Stimulated activated naive CD8-positive, alpha-beta T cell treated with anti-CD3 and anti-CD28 coated beads, Interleukin-15, Interleukin-2, amounts not matched to agents 100 ng/mL and 50 ng/mL, for 24 hours (primary cell): Measurements from ENCODE around the gene SLC38A1.
"Not testable (repeated sequence)": the region's sequence is repeated elsewhere in the genome, so short reads cannot be mapped to it uniquely, and the experiment has no call there.

Experiments used
- H3K27ac Mint-ChIP-seq: one replicate; pipeline ENCODE4 v1.8.0; 2021; ENCODE audit warnings: mild to moderate bottlenecking, mixed read lengths
- H3K27me3 Mint-ChIP-seq: one replicate; pipeline ENCODE4 v1.8.0; 2021; ENCODE audit warnings: mixed read lengths
- H3K36me3 Mint-ChIP-seq: one replicate; pipeline ENCODE4 v1.8.0; 2021; ENCODE audit warnings: low read depth, mixed read lengths
- H3K4me1 Mint-ChIP-seq: one replicate; pipeline ENCODE4 v1.8.0; 2021; ENCODE audit warnings: low read depth, mixed read lengths
- H3K4me3 Mint-ChIP-seq: one replicate; pipeline ENCODE4 v1.8.0; 2021; ENCODE audit warnings: mild to moderate bottlenecking, mixed read lengths
- H3K9me3 Mint-ChIP-seq: one replicate; pipeline ENCODE4 v1.8.0; 2021; ENCODE audit warnings: mixed read lengths

The SLC38A1 gene

DNA sequence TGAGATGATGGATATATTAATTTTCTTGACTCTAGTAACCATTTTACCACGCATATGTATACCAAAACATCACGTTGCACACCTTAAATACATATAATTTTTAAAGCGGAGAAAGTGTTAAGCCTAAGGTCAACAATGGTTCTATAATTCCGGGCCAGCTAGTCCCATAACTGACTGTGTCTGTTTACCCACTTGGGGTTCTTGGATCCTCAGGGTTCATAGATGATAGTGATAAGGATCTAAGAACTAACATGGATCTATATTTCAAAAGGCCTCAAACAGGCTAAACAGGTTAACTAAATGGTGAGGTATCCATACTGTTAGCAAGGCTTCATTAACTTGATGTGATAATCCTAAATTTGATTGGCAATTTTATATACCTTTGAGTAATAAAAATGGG, 9.8 kb downstream of the SLC38A1 start:
- Mint-ChIP-seq H3K4me1 (peaks cover 66% of the 10 kb centered on the region), H3K36me3 (peaks cover 52% of the 10 kb centered on the region), H3K4me3 (no peak overlapping the region), H3K27ac (no peak overlapping the region), H3K9me3 (no peaks in the 10 kb centered on the region), H3K27me3 (no peaks in the 10 kb centered on the region)

GRCh38 chr12:46258129-46258528, 10.7 kb downstream of the SLC38A1 start:
- peaks cover 66% of the 10 kb centered on the region for H3K4me1 Mint-ChIP-seq
- peaks cover 54% of the 10 kb centered on the region for H3K36me3 Mint-ChIP-seq
- no peaks in the 10 kb centered on the region for H3K27me3 Mint-ChIP-seq
- peak overlapping the region; percentile 2 for H3K4me3 Mint-ChIP-seq
- H3K27ac Mint-ChIP-seq = peak overlapping the region; percentile 62
- no peaks in the 10 kb centered on the region for H3K9me3 Mint-ChIP-seq

- peaks cover 65% of the 10 kb centered on the region for H3K4me1 Mint-ChIP-seq
- H3K27ac Mint-ChIP-seq = peak overlapping the region; percentile 86
- no peaks in the 10 kb centered on the region for H3K9me3 Mint-ChIP-seq
- H3K4me3 Mint-ChIP-seq = peak overlapping the region; percentile 5
- H3K36me3 Mint-ChIP-seq = peaks cover 58% of the 10 kb centered on the region
- no peaks in the 10 kb centered on the region for H3K27me3 Mint-ChIP-seq
Observed at GRCh38 chr12:46256942-46257341, 11.9 kb downstream of the SLC38A1 start.

- peaks cover 15% of the 10 kb centered on the region for H3K9me3 Mint-ChIP-seq
- H3K27me3 Mint-ChIP-seq = no peaks in the 10 kb centered on the region
- H3K27ac Mint-ChIP-seq = no peak overlapping the region
- peaks cover 92% of the 10 kb centered on the region for H3K4me1 Mint-ChIP-seq
- peaks cover 91% of the 10 kb centered on the region for H3K36me3 Mint-ChIP-seq
- no peak overlapping the region for H3K4me3 Mint-ChIP-seq
Observed at GRCh38 chr12:46253544-46254162, 15.2 kb downstream of the SLC38A1 start.

DNA sequence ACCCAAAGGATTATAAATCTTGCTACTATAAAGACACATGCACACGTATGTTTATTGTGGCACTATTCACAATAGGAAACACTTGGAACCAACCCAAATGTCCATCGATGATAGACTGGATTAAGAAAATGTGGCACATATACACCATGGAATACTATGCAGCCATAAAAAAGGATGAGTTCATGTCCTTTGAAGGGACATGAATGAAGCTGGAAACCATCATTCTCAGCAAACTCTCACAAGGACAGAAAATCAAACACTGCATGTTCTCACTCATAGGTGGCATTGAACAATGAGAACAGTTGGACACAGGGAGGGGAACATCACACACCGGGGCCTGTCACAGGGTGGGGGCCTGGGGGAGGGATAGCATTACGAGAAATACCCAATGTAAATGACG, 16.8 kb downstream of the SLC38A1 start:
- H3K4me3 Mint-ChIP-seq = not testable (repeated sequence)

DNA sequence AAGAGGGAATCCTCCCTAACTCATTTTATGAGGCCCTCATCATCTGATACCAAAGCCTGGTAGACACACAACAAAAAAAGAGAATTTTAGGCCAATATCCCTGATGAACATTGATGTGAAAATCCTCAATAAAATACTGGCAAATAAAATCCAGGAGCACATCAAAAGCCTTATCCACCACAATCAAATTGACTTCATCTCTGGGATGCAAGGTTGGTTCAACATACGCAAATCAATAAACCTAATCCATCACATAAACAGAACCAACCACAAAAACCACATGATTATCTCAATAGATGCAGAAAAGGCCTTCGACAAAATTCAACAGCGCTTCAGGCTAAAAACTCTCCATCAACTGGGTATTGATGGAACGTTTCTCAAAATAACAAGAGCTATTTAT, 18.9 kb downstream of the SLC38A1 start:
- Mint-ChIP-seq H3K36me3 (peaks cover 96% of the 10 kb centered on the region), H3K9me3 (peaks cover 30% of the 10 kb centered on the region), H3K4me1 (peaks cover 93% of the 10 kb centered on the region), H3K4me3 (peak overlapping the region; percentile 42), H3K27ac (peak overlapping the region; percentile 83)
- H3K27me3 Mint-ChIP-seq = not testable (repeated sequence)

More for the DNA sequence above, 16.8 kb downstream of the SLC38A1 start:
- not testable (repeated sequence) for H3K27me3 Mint-ChIP-seq, H3K27ac Mint-ChIP-seq
- peaks cover 94% of the 10 kb centered on the region for H3K36me3 Mint-ChIP-seq
- H3K9me3 Mint-ChIP-seq = peaks cover 30% of the 10 kb centered on the region
- peaks cover 93% of the 10 kb centered on the region for H3K4me1 Mint-ChIP-seq

DNA sequence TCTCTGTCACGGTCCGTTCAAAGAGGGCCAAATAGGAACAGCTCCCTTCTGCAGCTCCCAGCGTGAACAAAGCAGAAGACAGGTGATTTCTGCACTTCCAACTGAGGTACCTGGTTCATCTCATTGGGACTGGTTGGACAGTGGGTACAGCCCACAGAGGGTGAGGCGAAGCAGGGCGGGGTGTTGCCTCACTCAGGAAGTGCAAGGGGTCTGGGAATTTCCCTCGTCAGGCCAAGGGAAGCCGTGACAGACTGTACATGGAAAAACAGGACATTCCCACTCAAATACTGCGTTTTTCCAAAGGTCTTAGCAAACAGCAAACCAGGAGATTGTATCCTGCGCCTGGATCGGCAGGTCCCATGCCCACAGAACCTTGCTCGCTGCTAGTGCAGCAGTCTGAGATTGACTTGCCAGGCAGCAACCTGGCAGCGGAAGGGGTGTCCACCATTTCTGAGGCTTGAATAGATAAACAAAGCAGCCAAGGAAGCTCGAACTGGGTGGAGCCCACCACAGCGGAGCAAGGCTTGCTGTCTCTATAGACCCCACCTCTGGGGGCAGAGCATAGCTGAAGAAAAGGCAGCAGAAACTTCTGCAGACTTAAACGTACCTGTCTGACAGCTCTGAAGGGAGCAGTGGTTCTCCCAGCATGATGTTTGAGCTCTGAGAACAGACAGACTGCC, 22.7 kb downstream of the SLC38A1 start:
- Mint-ChIP-seq H3K36me3 (peaks cover 94% of the 10 kb centered on the region), H3K9me3 (peaks cover 30% of the 10 kb centered on the region), H3K4me3 (peak overlapping the region; percentile 11), H3K4me1 (peaks cover 99% of the 10 kb centered on the region), H3K27me3 (no peaks in the 10 kb centered on the region), H3K27ac (peak overlapping the region; percentile 74)

GRCh38 chr12:46244997-46245396, 23.8 kb downstream of the SLC38A1 start:
- no peak overlapping the region for H3K4me3 Mint-ChIP-seq
- peaks cover 94% of the 10 kb centered on the region for H3K36me3 Mint-ChIP-seq
- peak overlapping the region; percentile 74 for H3K27ac Mint-ChIP-seq
- H3K9me3 Mint-ChIP-seq = peaks cover 20% of the 10 kb centered on the region
- no peaks in the 10 kb centered on the region for H3K27me3 Mint-ChIP-seq
- H3K4me1 Mint-ChIP-seq = peaks cover 99% of the 10 kb centered on the region

GRCh38 chr12:46244273-46244915, 24.4 kb downstream of the SLC38A1 start:
- H3K9me3 Mint-ChIP-seq = peaks cover 20% of the 10 kb centered on the region
- peak overlapping the region; percentile 54 for H3K27ac Mint-ChIP-seq
- peaks cover 94% of the 10 kb centered on the region for H3K36me3 Mint-ChIP-seq
- peaks cover 99% of the 10 kb centered on the region for H3K4me1 Mint-ChIP-seq
- no peaks in the 10 kb centered on the region for H3K27me3 Mint-ChIP-seq
- H3K4me3 Mint-ChIP-seq = no peak overlapping the region

DNA sequence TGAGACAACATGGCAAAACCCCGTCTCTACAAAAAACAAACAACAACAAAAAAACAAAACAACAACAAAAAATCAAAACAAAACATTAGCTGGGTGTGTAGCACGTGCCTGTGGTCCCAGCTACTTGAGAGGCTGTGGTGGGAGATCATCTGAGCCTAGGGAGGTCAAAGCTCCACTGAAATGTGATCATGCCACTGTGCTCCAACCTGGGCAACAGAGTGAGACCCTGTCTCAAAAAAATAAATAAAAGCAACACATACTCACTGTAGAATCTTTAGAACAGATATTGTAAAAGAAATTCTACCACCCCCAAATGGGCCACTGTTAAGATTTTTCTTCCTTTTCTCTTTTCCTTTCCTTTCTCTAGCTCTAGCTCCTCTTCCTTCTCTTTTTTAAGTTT, 26.3 kb downstream of the SLC38A1 start:
- H3K27ac Mint-ChIP-seq = peak overlapping the region; percentile 63
- H3K9me3 Mint-ChIP-seq = peaks cover 6% of the 10 kb centered on the region
- H3K4me1 Mint-ChIP-seq = peaks cover 97% of the 10 kb centered on the region
- H3K36me3 Mint-ChIP-seq = peaks cover 90% of the 10 kb centered on the region
- H3K27me3 Mint-ChIP-seq = no peaks in the 10 kb centered on the region
- H3K4me3 Mint-ChIP-seq = no peak overlapping the region

DNA sequence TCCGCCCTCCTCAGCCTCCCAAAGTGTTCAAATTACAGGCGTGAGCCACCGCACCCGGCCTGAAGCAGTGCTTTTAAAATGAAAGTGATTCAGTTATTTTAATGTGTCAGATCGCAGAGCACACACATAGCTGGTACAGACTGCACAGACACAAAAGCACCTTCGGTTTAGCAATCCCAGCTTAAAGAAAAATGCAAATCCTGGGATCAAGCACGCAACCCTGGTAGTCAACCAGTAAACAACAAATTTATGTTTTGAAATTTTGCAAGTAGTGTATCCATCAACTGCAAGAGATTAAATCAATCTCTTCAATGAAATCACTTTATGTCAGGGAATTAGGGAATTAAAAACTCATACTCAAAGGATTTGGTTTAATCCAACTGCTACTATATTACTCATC, 28.4 kb downstream of the SLC38A1 start:
- H3K4me1 Mint-ChIP-seq = peaks cover 96% of the 10 kb centered on the region
- no peak overlapping the region for H3K4me3 Mint-ChIP-seq
- H3K9me3 Mint-ChIP-seq = no peaks in the 10 kb centered on the region
- H3K27ac Mint-ChIP-seq = no peak overlapping the region
- no peaks in the 10 kb centered on the region for H3K27me3 Mint-ChIP-seq
- H3K36me3 Mint-ChIP-seq = peaks cover 93% of the 10 kb centered on the region

- peaks cover 91% of the 10 kb centered on the region for H3K36me3 Mint-ChIP-seq
- no peak overlapping the region for H3K4me3 Mint-ChIP-seq
- H3K27ac Mint-ChIP-seq = peak overlapping the region; percentile 71
- no peaks in the 10 kb centered on the region for H3K27me3 Mint-ChIP-seq
- no peaks in the 10 kb centered on the region for H3K9me3 Mint-ChIP-seq
- H3K4me1 Mint-ChIP-seq = peaks cover 93% of the 10 kb centered on the region
Observed at GRCh38 chr12:46238821-46239220, 30.0 kb downstream of the SLC38A1 start.

DNA sequence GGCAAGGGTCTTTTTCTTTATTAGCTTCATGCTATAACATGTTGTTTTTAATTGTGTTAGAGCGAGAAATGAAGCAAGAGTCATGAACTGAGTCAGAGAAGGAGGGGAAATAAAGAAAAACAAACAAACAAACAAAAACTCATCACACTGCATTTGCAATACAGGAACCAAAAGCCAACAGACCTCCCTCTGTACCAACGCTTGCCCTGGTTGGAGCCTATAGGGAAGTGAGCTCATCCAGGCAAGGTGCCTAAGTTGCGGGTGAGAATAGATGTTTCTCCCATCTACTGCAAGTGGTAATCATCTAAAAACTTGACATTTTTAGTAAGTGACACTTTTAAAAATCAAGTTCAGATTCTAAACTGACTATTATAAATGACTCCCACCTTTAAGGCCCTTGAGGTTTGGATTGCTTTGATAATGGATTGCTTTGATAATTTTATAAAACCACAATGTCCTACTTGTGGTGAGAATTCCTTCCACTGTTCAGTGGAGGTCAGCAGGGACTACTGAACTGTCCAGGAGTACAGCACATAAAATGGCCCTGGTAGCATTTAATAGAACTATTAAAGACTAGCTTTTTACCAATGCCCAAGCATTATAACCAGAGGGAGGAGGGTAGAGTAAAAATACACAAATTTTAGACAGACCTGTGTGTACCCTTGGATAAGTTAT, 31.3 kb downstream of the SLC38A1 start:
- no peak overlapping the region for H3K4me3 Mint-ChIP-seq

DNA sequence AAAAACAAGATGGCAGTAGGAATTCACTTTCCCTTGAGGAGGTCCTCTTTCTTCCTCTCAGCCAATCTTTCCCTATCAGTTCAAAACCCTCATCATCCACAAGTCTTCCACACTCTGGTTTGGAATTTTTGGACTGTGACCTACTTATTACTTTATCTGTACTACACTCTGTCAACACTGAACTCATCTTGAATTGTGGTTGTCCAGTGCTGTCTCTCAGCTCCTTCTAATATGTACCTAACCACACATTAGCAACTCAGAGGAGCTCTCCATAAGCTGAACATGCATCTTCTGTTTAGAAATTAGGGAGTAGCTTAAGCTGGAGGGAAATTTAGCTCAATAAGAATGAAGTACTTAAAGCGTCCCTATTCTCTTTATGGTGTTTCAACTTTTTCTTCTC, 34.8 kb downstream of the SLC38A1 start:
- Mint-ChIP-seq H3K4me1 (peaks cover 90% of the 10 kb centered on the region), H3K27ac (peak overlapping the region; percentile 57), H3K36me3 (peaks cover 86% of the 10 kb centered on the region), H3K9me3 (no peaks in the 10 kb centered on the region), H3K27me3 (no peaks in the 10 kb centered on the region), H3K4me3 (peak overlapping the region; percentile 11)

More for the DNA sequence above, 31.3 kb downstream of the SLC38A1 start:
- H3K4me1 Mint-ChIP-seq = peaks cover 89% of the 10 kb centered on the region
- H3K27me3 Mint-ChIP-seq = no peaks in the 10 kb centered on the region
- peaks cover 86% of the 10 kb centered on the region for H3K36me3 Mint-ChIP-seq
- peak overlapping the region; percentile 40 for H3K27ac Mint-ChIP-seq
- H3K9me3 Mint-ChIP-seq = no peaks in the 10 kb centered on the region

DNA sequence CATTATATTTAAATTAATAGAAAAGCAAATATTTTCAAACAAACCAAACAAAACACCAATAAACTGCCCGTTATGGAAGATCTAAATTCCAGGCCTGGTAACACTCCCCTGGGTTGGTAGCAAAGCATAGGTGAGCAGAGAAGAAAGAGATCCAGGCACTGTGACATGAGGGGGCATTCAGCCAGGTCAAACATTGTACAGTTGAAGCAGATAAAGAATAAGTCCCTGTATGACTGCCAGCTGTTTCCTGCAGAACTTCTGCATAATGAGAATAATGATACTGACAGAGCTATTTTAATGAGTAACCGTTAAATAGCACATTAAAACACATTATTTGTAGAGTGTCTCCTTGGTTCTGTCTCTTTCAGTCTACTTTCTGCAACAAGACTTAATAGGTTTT, 35.4 kb downstream of the SLC38A1 start:
- Mint-ChIP-seq H3K36me3 (peaks cover 87% of the 10 kb centered on the region), H3K4me1 (peaks cover 88% of the 10 kb centered on the region), H3K4me3 (no peak overlapping the region), H3K27ac (peak overlapping the region; percentile 57), H3K9me3 (no peaks in the 10 kb centered on the region), H3K27me3 (no peaks in the 10 kb centered on the region)
